NCI-H146 treated with DMSO at 0.1 percent for 48 hours (cell line): ENCODE data around the gene PRRG2.
"Not testable (repeated sequence)": the region's sequence is repeated elsewhere in the genome, so short reads cannot be mapped to it uniquely, and the experiment has no call there.

Experiments used
- DNase-seq: peaks from one replicate; lab custom pipeline; 2025; ENCODE audit not compliant: unreplicated experiment; lab: John Stamatoyannopoulos, UW

PRRG2 gene

GRCh38 chr19:49599378-49600295 lies 18.5 kb downstream of the PRRG2 start:
- DNase-seq, result no peak

- DNase-seq, result no peak
Observed at GRCh38 chr19:49601482-49602038, 20.4 kb downstream of the PRRG2 start.

GRCh38 chr19:49602806-49603205 lies 21.7 kb downstream of the PRRG2 start:
- DNase-seq, result no peak

GRCh38 chr19:49605605-49606004 lies 24.5 kb downstream of the PRRG2 start:
- no peak for DNase-seq

- DNase-seq, result no peak
Observed at GRCh38 chr19:49609499-49610092, 28.5 kb downstream of the PRRG2 start.

- peak; percentile 23 for DNase-seq
Observed at GRCh38 chr19:49613374-49613773, 32.3 kb downstream of the PRRG2 start.

GRCh38 chr19:49614096-49614833 lies 33.1 kb downstream of the PRRG2 start:
- no peak for DNase-seq

- DNase-seq, result no peak
Observed at GRCh38 chr19:49615861-49616260, 34.7 kb downstream of the PRRG2 start.

- DNase-seq, result no peak
Observed at GRCh38 chr19:49616532-49616931, 35.4 kb downstream of the PRRG2 start.

- DNase-seq, result no peak
Observed at GRCh38 chr19:49616945-49617344, 35.8 kb downstream of the PRRG2 start.

GRCh38 chr19:49617860-49618259 lies 36.7 kb downstream of the PRRG2 start:
- not testable (repeated sequence) for DNase-seq

GRCh38 chr19:49624967-49625910 lies 44.1 kb downstream of the PRRG2 start:
- DNase-seq, result no peak

GRCh38 chr19:49626226-49626625 lies 45.1 kb downstream of the PRRG2 start:
- DNase-seq, result no peak

GRCh38 chr19:49629659-49630058 lies 48.5 kb downstream of the PRRG2 start:
- DNase-seq, result no peak

- no peak for DNase-seq
Observed at GRCh38 chr19:49631014-49631588, 50.0 kb downstream of the PRRG2 start.

GRCh38 chr19:49631610-49632192 lies 50.6 kb downstream of the PRRG2 start:
- DNase-seq, result no peak

GRCh38 chr19:49632576-49632975 lies 51.5 kb downstream of the PRRG2 start:
- no peak for DNase-seq

GRCh38 chr19:49633273-49633672 lies 52.2 kb downstream of the PRRG2 start:
- not testable (repeated sequence) for DNase-seq

GRCh38 chr19:49635530-49636232 lies 54.6 kb downstream of the PRRG2 start:
- DNase-seq, result no peak
